Measurements from ENCODE around the gene HCN2. TPM values are rescaled to one million over a fixed set of nuclear protein-coding genes. Genes with fewer than 3 reads are reported as not detected.

The HCN2 gene
- total and polyA plus RNA-seq, 9 of the 15 experiments (the other 6 are each of a cell fraction or from before 2014, with no cell fraction given) = 0.29 to 4.2 (median 0.82) TPM; not detected in 2

DNA sequence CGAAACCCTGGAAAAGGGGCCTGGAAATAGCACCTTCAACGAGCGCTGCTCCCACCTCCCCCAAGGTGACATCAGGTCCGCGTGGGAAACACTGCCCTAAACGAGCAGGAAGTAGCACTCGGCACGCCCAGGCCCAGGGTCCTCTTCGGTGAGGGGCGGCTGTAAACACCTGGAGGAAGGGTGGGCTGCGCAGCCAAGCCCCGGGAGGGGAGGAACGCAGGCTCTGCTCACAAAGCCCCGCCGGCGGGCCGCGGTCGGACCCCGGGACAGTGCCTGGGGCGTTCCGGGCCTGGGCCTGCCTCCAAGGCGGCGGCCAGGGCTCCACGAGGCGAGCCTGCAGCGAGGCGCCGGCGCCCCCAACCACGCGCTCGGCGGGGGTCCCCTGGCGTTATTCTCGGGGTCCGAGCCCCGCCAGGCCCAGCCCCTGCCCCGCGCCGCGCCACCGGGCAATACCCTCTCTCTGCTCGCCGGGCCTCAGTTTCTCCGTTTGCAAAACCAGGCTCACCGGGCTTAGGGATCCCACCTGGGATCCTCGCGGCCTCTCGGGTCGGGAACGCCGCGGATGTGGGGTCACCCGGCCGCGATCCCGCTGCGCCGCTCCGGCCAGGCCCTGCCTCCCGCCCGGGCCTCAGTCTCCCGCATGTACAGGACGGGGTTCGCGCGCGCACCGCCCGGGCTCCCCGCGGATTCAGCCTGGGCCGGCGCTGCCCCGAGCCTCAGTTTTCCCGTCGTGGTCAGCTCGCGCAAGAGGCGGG, 72.7 kb downstream of the HCN2 start:
- no peaks in the 10 kb centered on the region for H3K27me3 ChIP-seq (ENCODE audit: control insufficient read depth in 2 of 2, insufficient read depth in 2 of 2, low read length in 2 of 2)
- peaks cover 21 to 68% of the 10 kb centered on the region in 2 experiments for H3K4me1 ChIP-seq (replicated peaks in 1 of 2; ENCODE audit: control insufficient read depth in 2 of 2, insufficient read depth in 2 of 2, low read length in 2 of 2)
- peak; percentile 80 for ATAC-seq
- H2AFZ ChIP-seq (ENCODE audit: low read depth, low read length) = 0 out of 2 replicates have a peak overlapping the region, but pooled peaks have one; percentile 51
- intact Hi-C loops (cut with micrococcal nuclease) (no loop called here), in situ Hi-C loops (cut with MboI) (no loop called here)
- H3K4me2 ChIP-seq (ENCODE audit: insufficient read depth, low read length) = peak overlapping the region; percentile 88
- no TSS peak for BruUV-seq (replicated peaks)
- peaks cover 14% of the 10 kb centered on the region for H3K9me1 ChIP-seq (ENCODE audit: control insufficient read depth, insufficient read depth, low read length)
- peak overlapping the region; percentile 97 for H3K9ac ChIP-seq (ENCODE audit: insufficient read depth in 1 of 2, low read depth in 2 of 2, low read length in 2 of 2)
- H4K20me1 ChIP-seq (replicated peaks; ENCODE audit: control insufficient read depth, insufficient read depth, low read length) = peaks cover 44% of the 10 kb centered on the region
- peak; percentile 74 for FAIRE-seq
- ChIA-PET POLR2A (interaction anchor here (0.6 to 1.0 kb wide), 6 partner anchors 8 to 531 kb away, joined by 3 to 5 read pairs (median 4); partner anchors contain the start of gene FSTL3), CTCF (ENCODE audit: low intra/inter-chr PET ratio) (no interaction called here)
- peak overlapping the region; percentile 100 for H3K4me3 ChIP-seq
- H3K79me2 ChIP-seq (ENCODE audit: control insufficient read depth, insufficient read depth, low read length) = peaks cover 56% of the 10 kb centered on the region
- H3K9me3 ChIP-seq (replicated peaks; ENCODE audit: control insufficient read depth, insufficient read depth, low read depth, low read length) = peaks cover 9% of the 10 kb centered on the region
- peak overlapping the region; percentile 98 for H3K27ac ChIP-seq (ENCODE audit: extremely low read depth, low read depth, low read length)
- H3K36me3 ChIP-seq (ENCODE audit: control insufficient read depth, insufficient read depth, low read length) = peaks cover 42% of the 10 kb centered on the region; the same call in 2 of the 3 replicates
- under 1% methylated on average over 72 of the region's 81 CpGs for WGBS (ENCODE audit: insufficient coverage, low coverage, missing lambda C conversion rate)
- DNase-seq (ENCODE audit: extremely low read depth in 1 of 4, low spot score in 3 of 4) = peak; percentile 60 to 77 (median 66)
- TF ChIP-seq IRF2 (CRISPR knock-in tag; IDR thresholded peaks at IDR 0.05) (peak; percentile 68; the same call in 1 of the 2 replicates), FOXK2 (conservative IDR thresholded peaks at IDR 0.05 in 1 of 2, IDR thresholded peaks at IDR 0.05 in 1 of 2; ENCODE audit: low read depth in 2 of 2) (peak in 1 of 2 experiments; percentile 62; a peak in 1 of 4 replicates), FOXM1 (IDR thresholded peaks at IDR 0.05; ENCODE audit: low read depth) (no peak), FOXM1 (CRISPR knock-in tag; IDR thresholded peaks at IDR 0.05; ENCODE audit: low read depth) (0 out of 2 replicates have a peak, but pooled peaks have one; percentile 44), ZNF143 (CRISPR knock-in tag; IDR thresholded peaks at IDR 0.05) (no peak)
- TF ChIP-seq, protein P1, sequence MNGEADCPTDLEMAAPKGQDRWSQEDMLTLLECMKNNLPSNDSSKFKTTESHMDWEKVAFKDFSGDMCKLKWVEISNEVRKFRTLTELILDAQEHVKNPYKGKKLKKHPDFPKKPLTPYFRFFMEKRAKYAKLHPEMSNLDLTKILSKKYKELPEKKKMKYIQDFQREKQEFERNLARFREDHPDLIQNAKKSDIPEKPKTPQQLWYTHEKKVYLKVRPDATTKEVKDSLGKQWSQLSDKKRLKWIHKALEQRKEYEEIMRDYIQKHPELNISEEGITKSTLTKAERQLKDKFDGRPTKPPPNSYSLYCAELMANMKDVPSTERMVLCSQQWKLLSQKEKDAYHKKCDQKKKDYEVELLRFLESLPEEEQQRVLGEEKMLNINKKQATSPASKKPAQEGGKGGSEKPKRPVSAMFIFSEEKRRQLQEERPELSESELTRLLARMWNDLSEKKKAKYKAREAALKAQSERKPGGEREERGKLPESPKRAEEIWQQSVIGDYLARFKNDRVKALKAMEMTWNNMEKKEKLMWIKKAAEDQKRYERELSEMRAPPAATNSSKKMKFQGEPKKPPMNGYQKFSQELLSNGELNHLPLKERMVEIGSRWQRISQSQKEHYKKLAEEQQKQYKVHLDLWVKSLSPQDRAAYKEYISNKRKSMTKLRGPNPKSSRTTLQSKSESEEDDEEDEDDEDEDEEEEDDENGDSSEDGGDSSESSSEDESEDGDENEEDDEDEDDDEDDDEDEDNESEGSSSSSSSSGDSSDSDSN (IDR thresholded peaks at IDR 0.05; ENCODE audit: borderline replicate concordance in 1 of 2, low read depth in 2 of 2, low read length in 2 of 2) = 0 out of 4 replicates have a peak, but pooled peaks of 1 of the 2 experiments have one; percentile 47
- TF ChIP-seq, protein P2, sequence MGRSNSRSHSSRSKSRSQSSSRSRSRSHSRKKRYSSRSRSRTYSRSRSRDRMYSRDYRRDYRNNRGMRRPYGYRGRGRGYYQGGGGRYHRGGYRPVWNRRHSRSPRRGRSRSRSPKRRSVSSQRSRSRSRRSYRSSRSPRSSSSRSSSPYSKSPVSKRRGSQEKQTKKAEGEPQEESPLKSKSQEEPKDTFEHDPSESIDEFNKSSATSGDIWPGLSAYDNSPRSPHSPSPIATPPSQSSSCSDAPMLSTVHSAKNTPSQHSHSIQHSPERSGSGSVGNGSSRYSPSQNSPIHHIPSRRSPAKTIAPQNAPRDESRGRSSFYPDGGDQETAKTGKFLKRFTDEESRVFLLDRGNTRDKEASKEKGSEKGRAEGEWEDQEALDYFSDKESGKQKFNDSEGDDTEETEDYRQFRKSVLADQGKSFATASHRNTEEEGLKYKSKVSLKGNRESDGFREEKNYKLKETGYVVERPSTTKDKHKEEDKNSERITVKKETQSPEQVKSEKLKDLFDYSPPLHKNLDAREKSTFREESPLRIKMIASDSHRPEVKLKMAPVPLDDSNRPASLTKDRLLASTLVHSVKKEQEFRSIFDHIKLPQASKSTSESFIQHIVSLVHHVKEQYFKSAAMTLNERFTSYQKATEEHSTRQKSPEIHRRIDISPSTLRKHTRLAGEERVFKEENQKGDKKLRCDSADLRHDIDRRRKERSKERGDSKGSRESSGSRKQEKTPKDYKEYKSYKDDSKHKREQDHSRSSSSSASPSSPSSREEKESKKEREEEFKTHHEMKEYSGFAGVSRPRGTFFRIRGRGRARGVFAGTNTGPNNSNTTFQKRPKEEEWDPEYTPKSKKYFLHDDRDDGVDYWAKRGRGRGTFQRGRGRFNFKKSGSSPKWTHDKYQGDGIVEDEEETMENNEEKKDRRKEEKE (IDR thresholded peaks at IDR 0.05; ENCODE audit: borderline replicate concordance in 1 of 2, control insufficient read depth in 1 of 2, low read depth in 2 of 2, low read length in 1 of 2) = no peak
- TF ChIP-seq, protein P3, sequence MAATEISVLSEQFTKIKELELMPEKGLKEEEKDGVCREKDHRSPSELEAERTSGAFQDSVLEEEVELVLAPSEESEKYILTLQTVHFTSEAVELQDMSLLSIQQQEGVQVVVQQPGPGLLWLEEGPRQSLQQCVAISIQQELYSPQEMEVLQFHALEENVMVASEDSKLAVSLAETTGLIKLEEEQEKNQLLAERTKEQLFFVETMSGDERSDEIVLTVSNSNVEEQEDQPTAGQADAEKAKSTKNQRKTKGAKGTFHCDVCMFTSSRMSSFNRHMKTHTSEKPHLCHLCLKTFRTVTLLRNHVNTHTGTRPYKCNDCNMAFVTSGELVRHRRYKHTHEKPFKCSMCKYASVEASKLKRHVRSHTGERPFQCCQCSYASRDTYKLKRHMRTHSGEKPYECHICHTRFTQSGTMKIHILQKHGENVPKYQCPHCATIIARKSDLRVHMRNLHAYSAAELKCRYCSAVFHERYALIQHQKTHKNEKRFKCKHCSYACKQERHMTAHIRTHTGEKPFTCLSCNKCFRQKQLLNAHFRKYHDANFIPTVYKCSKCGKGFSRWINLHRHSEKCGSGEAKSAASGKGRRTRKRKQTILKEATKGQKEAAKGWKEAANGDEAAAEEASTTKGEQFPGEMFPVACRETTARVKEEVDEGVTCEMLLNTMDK (IDR thresholded peaks at IDR 0.05; ENCODE audit: borderline replicate concordance, insufficient read depth, low read depth, low read length, poor library complexity, severe bottlenecking) = no peak
- TF ChIP-seq, protein P4, sequence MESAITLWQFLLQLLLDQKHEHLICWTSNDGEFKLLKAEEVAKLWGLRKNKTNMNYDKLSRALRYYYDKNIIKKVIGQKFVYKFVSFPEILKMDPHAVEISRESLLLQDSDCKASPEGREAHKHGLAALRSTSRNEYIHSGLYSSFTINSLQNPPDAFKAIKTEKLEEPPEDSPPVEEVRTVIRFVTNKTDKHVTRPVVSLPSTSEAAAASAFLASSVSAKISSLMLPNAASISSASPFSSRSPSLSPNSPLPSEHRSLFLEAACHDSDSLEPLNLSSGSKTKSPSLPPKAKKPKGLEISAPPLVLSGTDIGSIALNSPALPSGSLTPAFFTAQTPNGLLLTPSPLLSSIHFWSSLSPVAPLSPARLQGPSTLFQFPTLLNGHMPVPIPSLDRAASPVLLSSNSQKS (CRISPR knock-in tag; IDR thresholded peaks at IDR 0.05) = no peak
